HG02623 (cell line): Measurements from ENCODE around the gene PNP.
A peak's percentile ranks its signal among the peaks of the same experiment; 100 is the strongest.

ENCODE experiments used
- ATAC-seq: cut with Tn5 transposase; IDR thresholded peaks from one replicate; pipeline ENCODE4 v1.9.1; 2021; ENCODE audit warnings: moderate library complexity; ENCODE audit not compliant: unreplicated experiment

PNP gene

DNA sequence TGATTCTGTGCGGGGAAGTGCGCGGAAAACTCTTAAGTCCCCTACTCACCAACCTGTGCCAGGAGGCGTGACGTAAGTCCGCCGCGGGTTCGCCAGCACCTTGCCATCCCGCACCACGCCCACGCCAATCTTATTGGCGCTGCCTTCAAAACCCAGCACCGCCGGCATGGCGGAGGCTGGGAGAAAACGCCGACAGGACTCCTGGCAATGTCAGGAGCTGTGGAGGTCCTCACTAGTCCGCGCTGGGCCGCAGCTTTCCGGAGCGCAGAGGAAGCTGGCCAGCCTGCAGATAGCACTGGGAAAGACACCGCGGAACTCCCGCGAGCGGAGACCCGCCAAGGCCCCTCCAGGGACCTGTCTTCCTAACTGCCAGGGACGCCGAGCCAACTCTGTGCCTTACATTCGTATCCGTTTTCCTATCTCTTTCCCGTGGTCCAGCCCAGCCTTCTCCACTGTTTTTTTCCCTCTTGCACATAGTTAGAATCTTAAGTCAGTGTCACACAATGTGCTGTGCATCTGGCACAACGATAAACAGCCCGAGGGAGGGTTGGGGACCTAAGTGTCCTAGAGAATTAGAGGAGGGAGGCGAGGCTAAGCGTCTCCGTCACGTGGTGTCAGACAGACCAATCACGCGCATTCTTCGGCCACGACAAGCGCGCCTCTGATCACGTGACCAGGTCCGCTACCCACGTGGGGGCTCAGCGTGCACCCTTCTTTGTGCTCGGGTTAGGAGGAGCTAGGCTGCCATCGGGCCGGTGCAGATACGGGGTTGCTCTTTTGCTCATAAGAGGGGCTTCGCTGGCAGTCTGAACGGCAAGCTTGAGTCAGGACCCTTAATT lies 14.5 kb upstream of the PNP start, which contains the start of the genes APEX1 and OSGEP:
TSS of gene APEX1 (plus strand) at position 711 of the 839 bp plus-strand sequence. CDS start 420 bp downstream, outside the sequence.
TSS of gene OSGEP (minus strand) at position 297 of the 839 bp plus-strand sequence. CDS start at position 168, 129 bp downstream.
- peak; percentile 89 for ATAC-seq

- peak; percentile 43 for ATAC-seq
Measured at GRCh38 chr14:20455355-20456300, 13.6 kb upstream of the PNP start.

DNA sequence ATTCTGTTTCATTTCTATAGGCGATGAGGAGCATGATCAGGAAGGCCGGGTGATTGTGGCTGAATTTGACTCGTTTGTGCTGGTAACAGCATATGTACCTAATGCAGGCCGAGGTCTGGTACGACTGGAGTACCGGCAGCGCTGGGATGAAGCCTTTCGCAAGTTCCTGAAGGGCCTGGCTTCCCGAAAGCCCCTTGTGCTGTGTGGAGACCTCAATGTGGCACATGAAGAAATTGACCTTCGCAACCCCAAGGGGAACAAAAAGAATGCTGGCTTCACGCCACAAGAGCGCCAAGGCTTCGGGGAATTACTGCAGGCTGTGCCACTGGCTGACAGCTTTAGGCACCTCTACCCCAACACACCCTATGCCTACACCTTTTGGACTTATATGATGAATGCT lies 12.2 kb upstream of the PNP start:
- no peak for ATAC-seq

DNA sequence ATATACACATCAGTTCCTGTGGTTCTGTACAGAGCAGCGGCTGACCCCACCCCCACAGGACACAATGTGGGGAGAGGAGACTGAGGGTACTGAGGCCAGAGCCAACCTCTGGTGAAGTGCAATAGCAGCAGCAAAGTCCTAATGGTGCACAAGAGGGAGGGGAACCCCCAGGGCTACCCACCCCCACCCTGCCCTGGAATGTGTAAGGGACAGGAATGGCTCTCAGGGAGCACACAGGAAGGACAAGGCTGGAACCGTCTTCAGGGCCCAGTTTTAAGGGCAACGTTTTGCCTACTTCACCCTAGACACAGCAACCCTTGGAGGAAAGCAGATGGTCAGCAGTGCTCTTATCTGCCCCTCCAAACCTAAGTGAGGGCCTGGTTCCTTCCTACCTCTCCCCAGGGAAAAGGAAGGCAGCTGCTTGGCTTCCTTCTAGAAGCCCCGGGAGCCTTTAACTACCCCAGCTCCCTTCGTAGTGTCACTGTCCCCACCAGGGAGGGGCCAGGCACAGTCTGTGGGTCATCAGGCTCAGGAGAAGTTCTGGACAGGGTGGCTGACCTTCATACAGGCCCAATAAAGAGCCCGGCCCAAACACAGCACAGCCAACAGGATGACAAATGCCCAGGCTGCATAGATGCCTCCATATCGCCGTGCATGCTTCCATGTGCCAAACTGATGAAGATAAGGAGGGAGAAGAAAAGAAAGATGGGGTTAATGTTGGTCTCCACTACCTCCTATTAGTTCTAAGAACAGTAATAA lies 11.0 kb upstream of the PNP start:
- no peak for ATAC-seq

GRCh38 chr14:20460458-20461224 lies 8.6 kb upstream of the PNP start:
- no peak for ATAC-seq

DNA sequence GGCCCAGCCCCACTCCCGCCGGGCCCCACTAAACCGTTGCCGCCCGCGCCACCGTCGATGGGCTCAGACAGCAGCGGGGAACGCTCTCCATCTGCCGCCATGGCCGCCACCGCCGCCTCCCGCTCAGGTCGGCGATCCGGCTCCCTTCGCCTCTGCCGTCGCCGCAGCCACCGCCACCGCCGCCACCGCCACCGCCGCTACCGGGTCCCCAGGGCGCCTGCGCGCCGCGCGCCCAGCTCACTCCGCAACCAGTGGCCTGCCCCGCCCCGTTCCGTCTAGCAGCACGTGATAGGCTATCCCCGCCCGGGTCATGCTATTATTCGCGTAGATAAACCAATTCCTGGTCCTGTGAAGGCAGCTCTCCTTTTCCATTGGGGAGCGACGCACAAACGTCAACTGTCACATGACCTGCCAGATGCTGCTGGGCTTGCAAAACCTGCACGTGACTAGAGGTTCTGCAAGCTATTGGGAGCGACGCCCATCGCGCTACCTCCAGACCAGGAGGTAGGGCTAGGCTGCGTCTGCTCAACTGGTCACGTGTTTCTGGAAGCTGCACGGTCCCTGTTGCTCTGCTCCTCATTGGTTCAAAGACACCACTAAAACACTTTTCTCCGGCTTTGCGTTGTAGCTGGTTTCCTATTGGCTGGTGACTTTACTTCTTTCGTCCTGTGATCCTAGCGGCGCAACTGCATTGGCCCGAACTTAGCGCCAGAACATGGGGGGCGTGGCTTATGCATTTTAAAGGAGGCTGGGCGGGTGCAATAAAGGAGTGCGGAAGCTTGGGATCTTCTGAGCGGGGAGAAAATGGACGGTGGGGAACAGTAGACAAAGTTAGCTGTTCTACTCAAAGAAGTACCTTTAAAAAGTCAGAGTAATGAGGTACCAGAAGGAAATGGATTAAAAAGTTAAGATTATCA lies 7.7 kb upstream of the PNP start, which contains the start of gene PIP4P1:
TSS of gene PIP4P1 (minus strand) at position 210 of the 917 bp plus-strand sequence. CDS start at position 101, 109 bp downstream.
- peak; percentile 91 for ATAC-seq

- no peak for ATAC-seq
Measured at GRCh38 chr14:20468764-20469241, 403 bp upstream of the PNP start.

DNA sequence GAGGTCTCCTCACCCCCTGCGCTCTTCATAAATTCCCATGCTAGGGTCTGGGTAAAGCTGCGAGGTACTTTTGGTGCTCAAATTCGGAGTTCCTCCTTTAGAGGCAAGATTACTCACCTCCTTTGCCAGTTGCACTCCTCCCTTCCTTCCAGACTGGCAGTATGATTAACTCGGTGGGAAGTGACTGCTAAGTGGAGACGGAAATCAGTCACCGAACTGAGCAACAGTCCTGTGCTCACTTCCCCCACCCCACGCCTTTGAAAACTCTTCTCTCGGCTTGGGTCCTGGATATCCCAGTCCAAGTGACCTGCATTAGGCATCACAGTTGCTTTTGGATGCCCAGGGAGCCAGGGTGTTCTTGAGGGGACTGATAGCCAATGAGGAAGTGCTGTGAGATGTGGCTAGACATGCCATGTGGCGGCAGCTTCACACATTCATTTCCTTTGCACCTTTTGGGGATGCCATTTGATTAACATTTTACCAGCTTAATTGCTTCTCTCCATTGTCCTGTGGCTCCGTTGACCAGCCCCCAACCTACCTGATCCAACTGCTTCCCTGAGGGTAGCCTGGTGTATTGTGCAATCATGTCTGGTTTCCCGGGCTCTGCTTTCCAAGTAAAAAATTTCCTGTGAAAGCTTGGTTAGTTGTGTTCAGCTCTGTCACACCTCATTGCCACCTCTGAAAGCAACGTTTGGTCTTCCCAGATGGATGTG lies 840 bp downstream of the PNP start:
- ATAC-seq: peak; percentile 37

- ATAC-seq: no peak
Measured at GRCh38 chr14:20470603-20470901, 1.3 kb downstream of the PNP start.

DNA sequence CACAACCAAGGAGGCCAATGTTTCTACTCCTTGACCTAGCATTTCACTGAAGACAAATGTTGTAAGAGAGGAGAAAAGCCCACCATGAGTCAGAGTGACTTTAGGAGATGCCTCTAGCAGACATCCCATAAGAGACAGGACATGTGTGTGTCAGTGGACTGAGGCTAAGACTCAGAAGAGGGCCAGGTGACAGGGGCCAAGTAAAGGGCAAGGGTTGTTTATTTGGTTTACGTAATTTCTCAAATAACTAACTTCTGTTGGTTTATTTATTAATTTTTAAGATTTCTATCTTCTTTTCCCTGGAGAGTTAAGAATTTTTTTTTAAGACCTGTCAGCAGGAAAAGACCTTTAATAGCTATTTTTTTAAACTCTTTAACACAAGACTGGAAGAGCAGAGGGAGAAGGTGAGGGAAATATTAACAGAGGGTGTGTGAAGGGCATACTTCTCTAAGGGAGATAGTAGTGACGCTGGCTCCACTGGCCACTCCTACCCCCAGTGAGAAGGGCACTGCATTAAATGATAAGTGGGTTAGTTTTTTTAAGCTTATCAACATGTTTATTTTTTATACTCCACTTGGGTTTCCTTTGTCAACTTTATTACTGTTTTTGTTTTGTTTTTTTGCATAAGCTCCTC lies 3.4 kb downstream of the PNP start:
- ATAC-seq: no peak

DNA sequence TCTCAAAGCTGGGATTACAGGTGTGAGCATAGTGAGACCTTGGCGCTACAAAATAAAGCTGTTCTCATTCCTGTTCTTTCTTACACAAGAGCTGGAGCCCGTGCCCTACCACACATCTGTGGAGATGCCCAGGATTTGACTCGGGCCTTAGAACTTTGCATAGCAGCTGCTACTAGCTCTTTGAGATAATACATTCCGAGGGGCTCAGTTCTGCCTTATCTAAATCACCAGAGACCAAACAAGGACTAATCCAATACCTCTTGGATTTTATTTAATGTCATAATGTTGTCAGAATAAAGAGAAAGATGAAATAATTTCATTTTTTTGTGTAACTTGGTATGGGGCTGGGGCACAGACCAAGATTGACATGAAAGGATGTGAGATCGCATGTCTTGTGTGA lies 7.6 kb downstream of the PNP start:
- ATAC-seq: no peak

DNA sequence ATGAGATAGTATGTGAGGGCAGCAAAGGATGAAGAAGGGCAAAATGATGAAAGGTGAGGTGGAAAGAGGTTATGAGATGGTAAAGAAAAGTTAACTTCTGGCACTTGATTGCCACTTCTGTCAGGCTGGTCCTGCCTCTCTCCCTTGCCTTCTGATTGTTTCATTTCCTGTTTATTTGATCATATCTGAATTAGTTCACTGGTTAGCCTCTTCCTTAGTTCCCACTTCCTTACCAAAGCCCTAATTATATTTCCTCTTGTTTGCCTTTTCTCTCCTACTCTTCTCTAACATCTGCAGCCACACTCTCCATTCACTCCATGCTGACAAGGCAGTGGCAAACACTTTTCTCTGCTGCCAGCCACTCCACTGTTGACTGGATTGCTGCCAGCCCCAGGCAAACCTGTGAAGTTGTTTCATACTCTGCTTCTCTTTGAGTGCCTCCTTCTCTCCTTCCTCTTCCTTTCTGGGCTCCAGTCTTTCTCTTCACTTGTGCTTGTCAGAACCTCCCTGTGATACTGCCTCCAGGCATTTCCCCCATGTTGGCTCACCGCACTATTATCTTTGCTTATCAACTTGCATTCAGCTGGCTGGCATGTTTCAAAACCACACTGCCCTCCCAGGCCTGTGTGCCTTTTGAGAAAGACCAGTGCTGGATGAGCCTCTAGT lies 8.1 kb downstream of the PNP start:
- no peak for ATAC-seq

- no peak for ATAC-seq
Measured at GRCh38 chr14:20478894-20479293, 9.7 kb downstream of the PNP start.

GRCh38 chr14:20482382-20482781 lies 13.2 kb downstream of the PNP start:
- ATAC-seq: no peak

- ATAC-seq: no peak
Measured at GRCh38 chr14:20485900-20486299, 16.7 kb downstream of the PNP start.

- ATAC-seq: no peak
Measured at GRCh38 chr14:20486684-20487395, 17.6 kb downstream of the PNP start.

- no peak for ATAC-seq
Measured at GRCh38 chr14:20487396-20487725, 18.2 kb downstream of the PNP start.
